Umbilical cord (tissue), 2 donors: ENCODE data around the gene TRIP13. TPM values are rescaled to one million over a fixed set of nuclear protein-coding genes. Genes with fewer than 3 reads are reported as not detected.

Experiments
- DNase-seq: peaks from one replicate; pipeline ENCODE4 v3.0.0-alpha.2; 2015; ENCODE audit warnings: low spot score
- total RNA-seq: library from RNA; depleted of rRNA; stranded (reverse); fragments of >200 nt; gene quantifications from one replicate; pipeline ENCODE4 v1.2.3, GENCODE V29; 2014; ENCODE audit warnings: low replicate concordance; ENCODE audit not compliant: insufficient read depth

The TRIP13 gene
- total RNA-seq, 1 donor from 2014 or later = 2.9 TPM

DNA sequence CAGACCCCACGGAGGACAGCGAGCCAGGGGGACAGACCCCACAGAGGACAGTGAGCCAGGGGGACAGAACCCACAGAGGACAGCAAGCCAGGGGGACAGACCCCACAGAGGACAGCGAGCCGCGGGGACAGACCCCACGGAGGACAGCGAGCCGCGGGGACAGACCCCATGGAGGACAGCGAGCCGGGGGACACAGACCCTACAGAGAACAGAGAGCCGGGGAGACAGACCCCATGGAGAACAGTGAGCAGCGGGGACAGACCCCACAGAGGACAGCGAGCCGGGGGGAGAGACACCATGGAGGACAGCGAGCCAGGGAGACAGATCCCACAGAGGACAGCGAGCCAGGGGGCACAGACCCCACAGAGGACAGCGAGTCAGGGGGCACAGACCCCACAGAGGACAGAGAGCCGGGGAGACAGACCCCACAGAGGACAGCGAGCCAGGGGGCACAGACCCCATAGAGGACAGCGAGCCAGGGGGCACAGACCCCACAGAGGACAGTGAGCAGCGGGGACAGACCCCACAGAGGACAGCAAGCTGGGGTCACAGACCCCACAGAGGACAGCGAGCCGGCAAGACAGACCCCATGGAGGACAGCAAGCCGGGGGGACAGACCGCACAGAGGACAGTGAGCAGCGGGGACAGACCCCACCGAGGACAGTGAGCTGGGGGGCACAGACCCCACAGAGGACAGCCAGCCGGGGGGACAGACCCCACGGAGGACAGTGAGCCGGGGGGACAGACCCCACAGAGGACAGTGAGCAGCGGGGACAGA lies 37.5 kb upstream of the TRIP13 start:
- DNase-seq = no peak

- DNase-seq = no peak
Measured at GRCh38 chr5:855771-856530, 36.7 kb upstream of the TRIP13 start.

DNA sequence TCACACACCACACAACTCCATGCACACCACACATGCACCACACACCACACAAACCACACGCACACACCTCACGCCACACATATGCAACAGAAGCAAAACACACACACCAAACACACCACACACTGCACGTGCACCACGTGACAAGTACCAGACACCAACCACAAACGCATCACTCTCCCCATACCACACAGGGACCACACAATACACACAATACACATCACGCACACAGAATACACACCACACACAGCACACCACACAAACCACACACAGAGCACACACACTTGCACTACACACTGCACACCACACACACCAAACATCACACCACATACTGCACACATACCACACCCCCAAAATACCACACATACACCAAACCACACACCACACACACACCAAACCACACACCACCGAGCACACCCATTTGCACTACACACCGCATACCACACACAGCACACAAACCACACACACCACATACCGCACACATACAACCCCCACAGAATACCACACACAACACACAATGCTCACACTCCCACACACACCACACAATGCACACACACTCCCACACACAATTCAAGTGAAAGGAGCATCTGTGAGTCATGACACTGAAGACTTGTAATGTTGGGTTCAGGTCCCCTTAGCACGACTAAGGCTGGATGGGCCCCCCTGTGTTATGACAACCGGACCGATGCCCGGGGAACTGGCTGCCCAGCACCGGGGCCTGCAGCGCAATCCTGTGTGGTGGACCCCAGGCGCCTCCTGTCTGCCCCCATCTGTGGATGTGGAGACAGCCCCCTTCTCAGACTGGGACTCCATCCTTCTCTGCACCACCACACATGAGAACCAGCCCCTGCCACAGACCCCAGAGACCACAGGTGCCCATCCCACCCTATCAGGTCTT lies 35.9 kb upstream of the TRIP13 start:
- no peak for DNase-seq

DNA sequence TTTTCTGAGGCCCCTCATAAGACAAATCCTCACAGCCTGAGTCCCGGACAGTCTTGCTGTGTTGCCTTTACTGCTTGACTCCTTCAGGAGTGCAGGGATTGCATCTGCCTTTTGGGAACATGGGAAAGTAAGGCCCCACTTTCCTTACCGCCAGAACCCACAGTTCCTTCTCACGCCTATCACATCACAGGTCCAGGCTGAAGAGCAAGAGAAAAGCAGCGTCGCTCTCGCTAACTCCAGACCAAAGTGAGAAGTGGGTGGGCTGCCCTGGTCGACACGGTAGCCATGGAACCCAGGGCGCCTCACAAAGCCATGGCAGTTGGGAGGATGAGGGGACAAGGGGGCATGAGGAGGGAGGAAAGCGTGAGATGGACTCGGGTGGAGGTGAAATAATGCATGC lies 34.0 kb upstream of the TRIP13 start:
- DNase-seq = no peak

- DNase-seq = no peak
Measured at GRCh38 chr5:859391-859790, 33.3 kb upstream of the TRIP13 start.

DNA sequence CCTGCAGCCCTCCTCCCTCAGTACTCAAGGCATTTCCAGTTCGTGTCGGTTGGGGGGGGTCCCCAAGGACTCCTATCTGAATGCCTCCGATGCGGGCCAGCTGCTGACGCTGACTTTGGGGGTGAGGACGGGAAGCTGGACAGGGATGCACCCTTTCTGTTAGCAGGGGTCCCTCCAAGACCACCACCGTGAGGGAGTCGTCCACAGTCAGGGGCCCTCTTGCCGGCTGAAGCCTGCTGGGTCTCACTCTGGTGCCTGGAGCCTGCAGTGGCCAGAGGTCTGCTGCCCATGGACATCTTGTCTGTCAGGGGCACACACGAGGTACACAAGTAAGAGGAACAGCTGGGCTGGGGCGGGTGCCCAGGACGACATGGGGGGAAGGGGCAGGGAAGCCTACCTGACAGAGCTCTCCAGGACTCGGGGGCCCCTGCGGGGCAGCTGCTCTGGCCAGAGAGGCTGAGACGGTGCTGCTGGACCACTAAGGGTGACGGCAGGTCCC lies 32.8 kb upstream of the TRIP13 start:
- DNase-seq = no peak

DNA sequence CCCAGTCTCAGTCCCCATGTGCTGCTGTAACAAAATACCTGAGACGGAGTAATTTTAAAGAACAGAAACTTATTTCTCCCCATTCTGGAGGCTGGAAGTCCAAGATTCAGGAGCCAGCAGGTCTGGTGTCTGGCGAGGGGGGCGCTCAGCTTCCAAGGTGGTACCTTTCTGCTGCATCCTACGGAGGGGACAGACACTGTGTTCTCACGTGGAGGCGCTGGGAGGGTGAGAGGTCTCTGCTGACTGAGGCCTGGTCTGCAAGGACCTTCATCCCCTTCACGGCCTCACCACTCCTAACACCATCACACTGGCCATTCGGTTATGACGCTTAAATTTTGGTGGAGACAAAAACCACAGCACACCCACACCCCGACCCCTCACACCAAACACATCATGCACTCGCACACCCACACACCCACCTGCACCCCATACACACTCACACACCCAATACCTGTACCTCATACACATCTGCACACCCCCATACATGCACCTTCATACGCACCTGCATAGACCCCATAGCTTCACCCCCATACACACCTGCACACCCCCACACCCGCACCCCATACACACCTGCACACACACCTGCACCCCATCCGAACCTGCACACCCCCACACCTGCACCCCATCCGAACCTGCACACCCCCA lies 32.1 kb upstream of the TRIP13 start:
- DNase-seq = no peak

DNA sequence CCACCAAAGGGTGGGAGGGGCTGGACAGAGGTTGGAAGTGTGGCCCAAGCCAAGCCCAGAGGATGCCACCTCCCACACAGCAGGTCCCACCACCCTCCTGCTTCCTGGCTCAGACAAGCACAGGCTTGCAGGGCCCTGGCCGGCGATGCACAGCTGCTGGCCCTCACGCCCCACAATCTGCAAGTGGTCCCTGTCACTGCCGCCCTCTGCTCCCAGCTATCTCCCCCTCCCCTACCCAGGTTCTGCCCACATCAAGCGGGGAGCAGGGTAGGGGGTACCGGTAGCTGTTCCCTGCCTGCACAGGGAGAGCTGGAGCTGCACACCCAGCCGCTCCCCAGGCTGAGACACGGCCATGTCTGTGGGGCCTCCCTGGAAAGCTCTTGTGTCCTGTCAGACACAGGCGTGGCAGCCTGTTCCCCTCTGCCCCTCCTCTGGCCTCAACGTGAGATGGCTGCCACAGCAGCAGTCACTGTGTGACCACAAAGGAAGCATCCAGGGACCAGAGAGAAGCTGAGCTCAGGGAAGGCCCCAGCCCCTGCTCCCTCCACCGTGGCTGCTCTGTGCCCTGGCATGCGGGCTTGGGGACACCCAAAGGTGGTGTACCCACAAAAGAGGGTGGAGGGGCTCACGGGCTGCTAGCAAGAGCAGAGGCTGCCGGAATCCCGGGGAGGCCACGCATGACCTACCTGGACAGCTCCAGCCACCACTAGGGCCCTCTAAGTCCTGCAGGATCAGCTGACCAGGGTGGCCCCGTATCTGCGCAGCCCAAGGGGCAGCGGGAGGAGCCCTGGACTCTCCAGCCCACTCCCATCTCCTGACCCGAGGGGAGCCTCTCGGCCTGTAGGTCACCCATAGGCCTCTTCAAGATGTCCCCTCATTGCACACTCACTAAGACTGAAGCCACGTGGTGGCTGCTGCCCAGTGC lies 31.0 kb upstream of the TRIP13 start:
- no peak for DNase-seq

GRCh38 chr5:862367-863243 lies 30.1 kb upstream of the TRIP13 start:
- no peak for DNase-seq

GRCh38 chr5:863244-863805 lies 29.4 kb upstream of the TRIP13 start:
- no peak for DNase-seq

DNA sequence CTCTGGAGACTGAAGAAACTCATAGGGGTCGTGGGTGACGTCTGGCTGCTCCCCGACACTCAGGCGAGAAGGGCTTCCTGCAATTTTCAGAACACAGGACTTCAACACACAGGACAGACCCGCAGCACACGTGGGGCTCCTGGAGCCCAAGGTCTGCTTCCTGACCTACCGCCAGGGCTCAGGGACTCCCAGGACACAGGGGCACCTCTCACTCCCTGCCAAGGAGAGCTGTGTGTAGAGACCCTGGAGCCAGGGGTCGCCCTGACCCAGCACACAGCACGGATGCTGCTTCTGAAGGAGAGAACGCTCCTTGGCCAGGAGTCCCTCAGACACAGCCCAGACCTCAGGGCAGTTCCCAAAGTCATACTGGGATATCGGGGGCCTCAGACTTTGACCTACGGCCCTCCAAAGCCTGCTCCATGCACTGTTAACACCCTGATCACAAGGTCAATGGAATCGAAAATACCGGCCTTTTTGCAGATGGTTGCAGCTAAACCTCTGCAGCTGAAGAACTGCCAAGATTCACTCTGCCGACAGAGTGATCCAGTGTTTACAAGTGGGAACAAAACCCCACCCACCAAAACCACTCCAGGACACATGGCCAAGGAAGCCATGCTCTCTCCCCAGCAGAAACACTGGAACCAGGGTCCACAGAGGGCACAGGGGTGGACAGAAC lies 28.1 kb upstream of the TRIP13 start:
- no peak for DNase-seq

- no peak for DNase-seq
Measured at GRCh38 chr5:865168-865521, 27.5 kb upstream of the TRIP13 start.

DNA sequence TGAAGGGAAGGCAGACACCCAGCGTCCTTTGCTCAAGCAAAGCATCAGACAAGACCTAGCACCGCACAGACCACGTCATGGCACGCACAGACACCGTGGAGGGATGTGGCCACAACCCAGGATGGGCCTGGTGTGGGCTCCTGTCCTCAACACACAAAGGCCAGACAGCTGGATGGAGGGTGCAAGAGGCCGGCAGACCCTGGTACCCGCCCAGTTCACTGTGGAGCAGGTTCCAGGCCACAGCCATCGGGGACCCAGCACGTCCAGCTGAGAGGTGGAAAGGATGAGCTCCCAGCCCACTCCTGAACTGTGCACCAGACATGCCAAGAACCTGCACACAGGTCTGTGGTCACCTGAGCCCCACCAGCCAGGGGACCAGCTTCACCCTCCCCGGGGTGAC lies 26.9 kb upstream of the TRIP13 start:
- DNase-seq = no peak

GRCh38 chr5:867300-867870 lies 25.3 kb upstream of the TRIP13 start:
- DNase-seq = no peak

DNA sequence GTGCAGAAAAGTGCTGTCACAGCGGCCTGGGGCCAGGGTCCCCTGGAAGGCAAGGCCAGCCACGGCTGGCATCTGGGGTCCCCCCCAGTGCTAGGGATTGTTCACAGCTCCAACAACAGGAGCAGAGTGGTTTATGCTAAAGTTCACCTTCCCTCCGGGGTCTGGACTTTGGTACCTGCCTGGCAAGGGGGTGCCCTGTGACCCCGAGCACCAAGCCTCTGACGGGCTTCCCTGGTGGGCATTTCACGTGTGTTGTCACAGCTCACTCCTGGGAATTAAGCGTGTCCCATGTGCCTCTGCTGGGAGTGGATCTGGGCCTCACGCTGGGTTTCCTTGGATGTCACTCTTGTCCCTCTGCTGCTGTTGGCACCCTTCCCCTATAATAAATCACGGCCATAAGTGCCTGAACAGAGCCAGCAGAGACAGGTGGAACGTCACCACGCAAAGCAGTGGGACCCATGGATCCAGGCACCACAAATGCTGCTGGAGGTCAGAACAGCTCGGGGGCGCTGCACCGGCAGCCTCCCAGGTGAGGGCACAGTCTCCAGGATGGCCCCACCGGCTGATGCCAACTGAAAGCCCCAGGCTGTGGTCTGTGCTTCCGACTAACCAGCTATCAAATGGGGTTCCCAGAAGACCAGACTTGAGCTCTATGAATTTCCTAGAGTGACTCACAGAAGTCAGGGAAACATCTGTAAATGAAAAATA lies 24.1 kb upstream of the TRIP13 start:
- no peak for DNase-seq

DNA sequence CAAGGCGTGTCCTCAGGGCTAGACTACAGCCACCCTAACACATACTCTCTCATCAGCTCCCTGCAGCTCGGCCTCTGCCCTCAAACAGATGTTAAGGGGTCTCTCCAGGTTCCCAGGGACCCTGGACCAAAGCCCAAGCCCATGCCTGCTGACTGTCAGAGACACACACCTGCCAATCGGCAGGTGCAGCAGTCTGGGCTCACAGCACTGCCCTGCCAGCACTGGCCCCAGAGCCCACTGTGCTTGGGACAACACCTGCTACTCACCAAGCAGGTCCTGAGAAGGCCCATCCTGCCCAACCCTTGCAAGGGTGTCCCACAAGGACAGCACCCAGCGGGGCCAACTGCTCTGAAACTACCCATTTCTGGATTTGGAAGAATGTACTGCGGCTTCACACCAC lies 21.7 kb upstream of the TRIP13 start:
- no peak for DNase-seq

GRCh38 chr5:871596-872298 lies 20.9 kb upstream of the TRIP13 start:
- no peak for DNase-seq
